K562 (cell line): Measurements from ENCODE around the gene SRSF5. TPM values are rescaled to one million over a fixed set of nuclear protein-coding genes. Genes with fewer than 3 reads are reported as not detected.
A peak's percentile ranks its signal among the peaks of the same experiment; 100 is the strongest.

ENCODE experiments used
- ATAC-seq: fragments of 200-7000 bp; cut with Tn5 transposase; 3 replicates; pipeline ENCODE4 v1.9.1; 2020; ENCODE audit warnings: moderate library complexity
- BruUV-seq: library from RNA; stranded (reverse); fragments of 400-500 nt; replicated peaks from 2 replicates; lab custom pipeline; 2021; lab: Mats Ljungman, UMichigan
- CTCF ChIA-PET: fragments of 300-600 bp; formaldehyde crosslinking; extraction: SDS; loops from one replicate; lab custom pipeline; 2021; ENCODE audit warnings: low intra/inter-chr PET ratio; lab: Yijun Ruan, JAX
- POLR2A ChIA-PET: fragments of 300-600, 350-650 bp; sonication (Branson Sonifier 250); formaldehyde crosslinking; extraction: SDS; loops from one replicate; lab custom pipeline; 2021; ENCODE audit warnings: antibody characterized with exemption, inconsistent platforms; lab: Yijun Ruan, JAX
- DNase-seq, 4 experiments: peaks; one replicate each; pipeline versions ENCODE4 v3.0.0 to v3.0.0-alpha.2; 2011 to 2018; ENCODE audit warnings: low spot score in 3 of 4, mixed read lengths in 3 of 4; ENCODE audit errors: extremely low read depth in 1 of 4
- FAIRE-seq: peaks from 2 replicates; lab custom pipeline; 2011; peaks lifted over from hg19 to GRCh38; lab: Jason Lieb, UNC
- H2AFZ ChIP-seq: 2 replicates; pipeline ENCODE4 v1.6.0; 2011; ENCODE audit warnings: low read depth, low read length, control low read depth, inconsistent platforms
- H3K27ac ChIP-seq: fragments of 200-600 bp; 3 replicates; pipeline ENCODE4 v1.8.0; 2011; ENCODE audit warnings: low read depth, mild to moderate bottlenecking, control low read depth, inconsistent platforms, low read length, moderate library complexity, mixed read lengths; ENCODE audit errors: extremely low read depth
- H3K27me3 ChIP-seq, 2 experiments: fragments of 300-600 bp in 1 of 2; 2 replicates in 1 of 2; 3 replicates in 1 of 2; pipeline versions ENCODE4 v1.6.0 to v1.8.0; 2011; ENCODE audit warnings: inconsistent platforms in 2 of 2, low read length in 2 of 2, mild to moderate bottlenecking in 1 of 2, mixed read lengths in 1 of 2, moderate library complexity in 1 of 2; ENCODE audit not compliant: control insufficient read depth in 2 of 2, insufficient read depth in 2 of 2
- H3K36me3 ChIP-seq: fragments of 300-600 bp; 3 replicates; pipeline ENCODE4 v1.8.0; 2011; ENCODE audit warnings: mild to moderate bottlenecking, low read length, inconsistent platforms; ENCODE audit not compliant: control insufficient read depth, insufficient read depth
- H3K4me1 ChIP-seq, 2 experiments: fragments of 200-600 bp in 1 of 2; replicated peaks in 1 of 2; 2 replicates in 1 of 2; 3 replicates in 1 of 2; pipeline versions ENCODE4 v1.5.1 to v1.8.0; 2011; ENCODE audit warnings: inconsistent platforms in 2 of 2, low read length in 2 of 2, mild to moderate bottlenecking in 1 of 2, mixed read lengths in 1 of 2, moderate library complexity in 1 of 2; ENCODE audit not compliant: control insufficient read depth in 2 of 2, insufficient read depth in 2 of 2
- H3K4me2 ChIP-seq: 2 replicates; pipeline ENCODE4 v1.6.1; 2011; ENCODE audit warnings: low read length, control low read depth, inconsistent platforms, mixed read lengths; ENCODE audit not compliant: insufficient read depth
- H3K4me3 ChIP-seq: fragments of 200-600 bp; sonication (generic), shearing (Covaris generic); 2 replicates; pipeline ENCODE4 v1.5.1; 2016; ENCODE audit warnings: control low read depth, inconsistent platforms
- H3K79me2 ChIP-seq: fragments of 200-600 bp; 3 replicates; pipeline ENCODE4 v1.8.0; 2011; ENCODE audit warnings: low read length, inconsistent platforms; ENCODE audit not compliant: control insufficient read depth, insufficient read depth
- H3K9ac ChIP-seq, 2 experiments: 2 replicates each; pipeline versions ENCODE4 v1.6.0 to v1.6.1; 2011; ENCODE audit warnings: low read depth in 2 of 2, low read length in 2 of 2, control low read depth in 1 of 2, inconsistent platforms in 1 of 2, mild to moderate bottlenecking in 1 of 2, mixed read lengths in 1 of 2; ENCODE audit not compliant: insufficient read depth in 1 of 2
- H3K9me1 ChIP-seq: one replicate; pipeline ENCODE4 v1.6.0; 2011; ENCODE audit warnings: inconsistent platforms, mild to moderate bottlenecking, low read length, moderate library complexity; ENCODE audit not compliant: control insufficient read depth, insufficient read depth
- H3K9me3 ChIP-seq: replicated peaks from 2 replicates; pipeline ENCODE4 v1.5.1; 2011; ENCODE audit warnings: low read depth, low read length, inconsistent platforms; ENCODE audit not compliant: control insufficient read depth, insufficient read depth
- H4K20me1 ChIP-seq: replicated peaks from 2 replicates; pipeline ENCODE4 v1.6.1; 2011; ENCODE audit warnings: low read length, inconsistent platforms, mixed read lengths; ENCODE audit not compliant: control insufficient read depth, insufficient read depth
- C11orf30 ChIP-seq: fragments of 450-650 bp; IDR thresholded peaks from 2 replicates; pipeline ENCODE4 v1.6.1; 2016; ENCODE audit warnings: low read depth, mild to moderate bottlenecking
- HSF4 ChIP-seq: fragments of 250-450 bp; sonication (Bioruptor Pico); IDR thresholded peaks from 2 replicates; pipeline ENCODE4 v2.1.2; 2022; ENCODE audit warnings: mild to moderate bottlenecking, moderate library complexity, borderline replicate concordance
- MAFF ChIP-seq: IDR thresholded peaks from 2 replicates; pipeline ENCODE4 v1.6.1; 2012; ENCODE audit warnings: low read length, improper control_type of control experiment
- MAFG ChIP-seq: fragments of 450-650 bp; conservative IDR thresholded peaks from 2 replicates; pipeline ENCODE4 v1.6.1; 2016; ENCODE audit warnings: missing genetic modification characterization, missing compliant biosample characterization
- MAFK ChIP-seq: IDR thresholded peaks from 2 replicates; pipeline ENCODE4 v1.6.1; 2011; ENCODE audit warnings: low read length, improper control_type of control experiment
- RBM15 ChIP-seq: fragments of 200-400 bp; formaldehyde crosslinking; IDR thresholded peaks from 2 replicates; pipeline ENCODE4 v1.6.1; 2018; ENCODE audit warnings: mild to moderate bottlenecking, low read length, moderate library complexity; ENCODE audit not compliant: insufficient read depth
- ZNF121 ChIP-seq: sonication (generic); formaldehyde crosslinking; conservative IDR thresholded peaks from 2 replicates; pipeline ENCODE4 v1.8.0; 2022; ENCODE audit warnings: missing genetic modification reagents
- ZNF316 ChIP-seq: fragments of 450-650 bp; IDR thresholded peaks from 2 replicates; pipeline ENCODE4 v1.6.1; 2016
- WGBS: fragments of 100-300 bp; shearing (Covaris generic); methylation state at CpG from one replicate; pipeline ENCODE4 v1.1.6; 2016; ENCODE audit warnings: low coverage, mixed read lengths; ENCODE audit not compliant: insufficient coverage; ENCODE audit errors: missing lambda C conversion rate; 5-methylcytosine and 5-hydroxymethylcytosine counted together
- in situ Hi-C: fragments of 300-500 bp; cut with MboI; formaldehyde crosslinking; loops from 4 replicates; pipeline ENCODE4 v1.15.0; 2018; ENCODE audit warnings: inconsistent platforms, mixed read lengths
- intact Hi-C: fragments of 100-400 bp; cut with micrococcal nuclease; formaldehyde crosslinking; loops from 2 replicates; pipeline ENCODE4 v1.14.2; 2022
- polyA plus RNA-seq, 8 experiments: library from polyadenylated mRNA; depleted of rRNA in 4 of 8; stranded (reverse) in 5 of 8; unstranded in 3 of 8; fragments of >200 nt; fragmentation: Nextera tagmentation in 2 of 8; fragmentation: Illumina TruSeq in 1 of 8; extraction: Ambion mirVana in 2 of 8; extraction: Trizol in 1 of 8; gene quantifications; 2 replicates each; pipeline versions ENCODE4 v1.2.1 to v1.2.3, GENCODE V29; 2011 to 2014; ENCODE audit warnings: inconsistent platforms in 1 of 8, missing spikeins in 1 of 8
- total RNA-seq, 7 experiments: library from RNA; depleted of rRNA in 6 of 7; stranded (reverse); fragments of >200 nt in 6 of 7; fragmentation: Illumina TruSeq in 2 of 7; extraction: Trizol in 2 of 7; gene quantifications; 2 replicates each; pipeline versions ENCODE4 v1.2.1 to v1.2.3, GENCODE V29; 2011 to 2021; ENCODE audit warnings: low replicate concordance in 1 of 7

SRSF5 gene
- total and polyA plus RNA-seq, 9 of the 15 experiments (the other 6 are each of a cell fraction or from before 2014, with no cell fraction given): 108 to 460 (median 212) TPM

DNA sequence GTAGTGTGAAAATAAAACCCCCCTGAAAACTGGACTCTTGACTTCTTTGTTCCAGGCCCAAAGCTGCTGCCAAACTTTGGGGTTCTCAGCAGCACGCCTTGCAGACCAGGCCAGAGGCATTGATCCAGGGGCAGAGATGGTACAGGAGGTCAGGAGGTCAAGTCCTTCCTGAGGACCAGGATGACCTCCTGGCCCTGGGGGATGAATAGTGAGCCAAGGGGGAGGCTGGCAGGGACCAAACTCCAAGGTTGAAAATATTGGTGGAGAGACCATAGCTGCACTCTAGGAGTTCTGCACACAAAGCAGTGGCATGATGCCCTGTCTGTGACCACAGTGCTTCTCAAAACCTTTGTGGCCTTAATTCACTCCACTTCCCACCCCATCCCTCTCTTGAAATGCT lies 18.0 kb downstream of the SRSF5 start (continued):
- TF ChIP-seq RBM15: no peak

DNA sequence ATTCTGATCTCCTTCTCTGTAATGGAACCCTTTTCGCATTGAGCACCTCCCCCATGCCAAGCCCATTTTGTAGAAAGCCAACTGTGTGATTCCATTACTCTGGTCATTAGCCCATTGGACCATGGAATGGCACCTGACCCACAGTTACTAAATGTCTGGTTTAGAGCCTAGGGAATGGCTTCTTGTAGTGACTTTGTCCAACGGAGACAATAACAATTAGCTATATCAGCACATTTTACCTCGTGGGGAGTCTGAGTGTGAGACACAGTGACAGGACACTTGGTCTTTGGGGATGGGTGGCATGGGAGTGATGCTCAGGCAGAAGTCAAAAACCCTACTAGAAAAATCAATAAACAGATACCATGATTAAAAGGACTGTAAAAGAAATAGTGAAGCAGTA lies 19.7 kb downstream of the SRSF5 start:
- BruUV-seq: no TSS peak
- Histone ChIP-seq H2AFZ (no peak overlapping the region), H3K9me1 (no peaks in the 10 kb centered on the region), H3K36me3 (no peaks in the 10 kb centered on the region), H3K9ac (no peak overlapping the region), H3K27me3 (no peaks in the 10 kb centered on the region), H3K27ac (no peak overlapping the region), H3K4me2 (no peak overlapping the region), H3K79me2 (no peaks in the 10 kb centered on the region), H3K4me3 (no peak overlapping the region), H4K20me1 (no peaks in the 10 kb centered on the region), H3K9me3 (no peaks in the 10 kb centered on the region), H3K4me1 (no peaks in the 10 kb centered on the region)
- no peak for FAIRE-seq
- no peak for DNase-seq
- intact Hi-C loops (no loop called here), in situ Hi-C loops (no loop called here)
- ChIA-PET CTCF (no interaction called here), POLR2A (interaction anchor here (0.6 to 1.1 kb wide), 2 partner anchors 20 to 305 kb away, joined by 3 to 5 read pairs; partner anchors contain the start of gene SRSF5)
- 35% methylated on average over 3 of the region's 3 CpGs for WGBS
- TF ChIP-seq HSF4 (CRISPR knock-in tag): no peak
- TF ChIP-seq C11orf30: 0 out of 2 replicates have a peak, but pooled peaks have one; percentile 50
- TF ChIP-seq ZNF316: peak; percentile 75
- peak; percentile 43; the same call in 1 of the 2 replicates for TF ChIP-seq MAFK
- no peak for TF ChIP-seq ZNF121 (CRISPR knock-in tag)
- peak; percentile 46; the same call in 1 of the 2 replicates for TF ChIP-seq MAFG (tag)
- TF ChIP-seq MAFF: peak; percentile 48; the same call in 1 of the 2 replicates
- no peak for ATAC-seq
